Mesodermal cell (in vitro differentiated cells): ENCODE measurements around the gene PAK4.

Experiments used
- H3K27ac ChIP-seq: 2 replicates; pipeline ENCODE4 v1.7.0; 2013; ENCODE audit warnings: mild to moderate bottlenecking, low read depth, low read length, moderate library complexity; ENCODE audit not compliant: severe bottlenecking
- H3K36me3 ChIP-seq: 2 replicates; pipeline ENCODE4 v1.7.1; 2013; ENCODE audit warnings: mild to moderate bottlenecking, low read length, moderate library complexity; ENCODE audit not compliant: control insufficient read depth, insufficient read depth
- H3K4me1 ChIP-seq: one replicate; pipeline ENCODE4 v1.7.1; 2013; ENCODE audit warnings: mild to moderate bottlenecking, low read length; ENCODE audit not compliant: insufficient read depth, control insufficient read depth, poor library complexity, severe bottlenecking
- H3K4me3 ChIP-seq: 2 replicates; pipeline ENCODE4 v1.7.0; 2013; ENCODE audit warnings: low read length, control low read depth, mild to moderate bottlenecking; ENCODE audit not compliant: insufficient read depth, poor library complexity, severe bottlenecking; ENCODE audit errors: extremely low read depth
- H3K9me3 ChIP-seq: 2 replicates; pipeline ENCODE4 v1.7.1; 2013; ENCODE audit warnings: mild to moderate bottlenecking, low read length, moderate library complexity; ENCODE audit not compliant: control insufficient read depth
- WGBS, 2 experiments: methylation state at CpG; one replicate each; pipeline ENCODE4 v1.1.5; 2013; ENCODE audit warnings: missing lambda C conversion rate in 2 of 2; ENCODE audit not compliant: insufficient coverage in 2 of 2; 5-methylcytosine and 5-hydroxymethylcytosine counted together

PAK4 gene

DNA sequence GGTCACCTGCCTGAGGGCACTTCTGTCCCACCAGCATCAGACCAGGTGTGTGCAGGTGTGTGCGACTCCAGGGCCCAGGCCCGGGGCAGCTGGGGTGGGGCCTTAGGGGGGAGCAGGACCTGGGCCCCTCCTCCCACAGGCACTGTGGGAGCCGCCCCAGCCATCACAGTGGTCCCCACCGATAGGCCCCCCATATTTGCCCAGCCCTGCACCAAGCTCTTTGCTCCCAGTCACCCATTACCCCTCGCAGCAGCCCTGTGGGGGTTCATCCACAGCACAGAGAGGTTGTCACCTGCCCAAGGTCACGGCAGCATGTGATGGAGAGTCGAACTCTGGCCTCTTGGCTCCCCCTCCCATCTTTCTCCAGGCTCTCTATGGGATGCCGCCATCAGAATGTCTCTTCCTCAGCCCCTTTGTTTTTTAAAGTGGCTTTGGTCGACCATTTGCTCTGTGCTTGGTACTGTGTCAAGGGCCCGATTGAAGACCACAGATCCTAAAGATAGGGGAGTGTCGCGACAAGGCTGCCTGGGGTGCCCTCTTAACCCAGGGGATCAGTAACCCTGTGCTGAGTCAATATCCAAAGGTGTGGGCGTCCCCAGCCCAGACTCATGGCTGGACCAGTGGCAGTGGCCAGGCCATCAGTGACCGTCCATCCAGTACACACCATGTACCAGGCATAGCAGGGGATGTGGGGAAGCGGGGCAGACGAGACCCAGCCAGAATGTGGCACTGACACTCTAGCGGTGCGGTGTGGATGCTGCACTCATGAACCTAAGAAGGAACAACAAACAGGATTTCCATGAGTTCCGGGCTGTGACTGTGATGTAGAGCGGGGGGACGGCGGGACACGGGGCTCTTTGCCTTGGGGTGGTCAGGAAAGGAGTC is 42.9 kb downstream of the PAK4 start:
- Histone ChIP-seq H3K9me3 (no peaks in the 10 kb centered on the region), H3K27ac (no peak overlapping the region), H3K4me3 (no peak overlapping the region), H3K36me3 (peaks cover 41% of the 10 kb centered on the region), H3K4me1 (peaks cover 8% of the 10 kb centered on the region)
- WGBS, 2 experiments: 82 to 90% methylated on average over 19 to 21 of the region's 23 CpGs

DNA sequence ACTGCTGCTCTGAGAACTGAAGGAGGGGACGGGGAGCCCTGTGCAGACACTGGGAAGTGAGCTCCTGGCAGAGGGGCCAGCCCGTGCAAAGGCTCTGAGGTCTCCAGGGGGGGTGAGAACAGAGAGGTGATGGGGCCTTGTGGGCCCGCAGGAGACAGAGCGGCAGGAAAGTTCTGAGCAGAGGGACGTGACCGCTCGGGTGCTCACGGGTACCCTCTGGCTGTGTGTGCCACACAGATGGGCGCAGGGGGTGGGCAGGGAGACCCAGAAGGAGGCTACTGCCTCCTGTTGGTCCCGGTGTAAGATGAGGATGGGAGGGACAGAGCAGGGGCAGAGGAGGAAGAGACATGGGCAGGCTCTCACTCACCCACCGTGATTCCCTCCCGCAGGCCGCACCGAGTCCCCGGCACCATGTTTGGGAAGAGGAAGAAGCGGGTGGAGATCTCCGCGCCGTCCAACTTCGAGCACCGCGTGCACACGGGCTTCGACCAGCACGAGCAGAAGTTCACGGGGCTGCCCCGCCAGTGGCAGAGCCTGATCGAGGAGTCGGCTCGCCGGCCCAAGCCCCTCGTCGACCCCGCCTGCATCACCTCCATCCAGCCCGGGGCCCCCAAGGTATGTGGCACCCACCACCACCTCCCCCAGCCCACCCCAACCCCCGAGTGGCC is 43.7 kb downstream of the PAK4 start:
- Histone ChIP-seq H3K9me3 (no peaks in the 10 kb centered on the region), H3K4me1 (peaks cover 8% of the 10 kb centered on the region), H3K36me3 (peaks cover 41% of the 10 kb centered on the region), H3K27ac (no peak overlapping the region), H3K4me3 (no peak overlapping the region)
- 95 to 96% methylated on average over 20 to 33 of the region's 36 CpGs for WGBS, 2 experiments

DNA sequence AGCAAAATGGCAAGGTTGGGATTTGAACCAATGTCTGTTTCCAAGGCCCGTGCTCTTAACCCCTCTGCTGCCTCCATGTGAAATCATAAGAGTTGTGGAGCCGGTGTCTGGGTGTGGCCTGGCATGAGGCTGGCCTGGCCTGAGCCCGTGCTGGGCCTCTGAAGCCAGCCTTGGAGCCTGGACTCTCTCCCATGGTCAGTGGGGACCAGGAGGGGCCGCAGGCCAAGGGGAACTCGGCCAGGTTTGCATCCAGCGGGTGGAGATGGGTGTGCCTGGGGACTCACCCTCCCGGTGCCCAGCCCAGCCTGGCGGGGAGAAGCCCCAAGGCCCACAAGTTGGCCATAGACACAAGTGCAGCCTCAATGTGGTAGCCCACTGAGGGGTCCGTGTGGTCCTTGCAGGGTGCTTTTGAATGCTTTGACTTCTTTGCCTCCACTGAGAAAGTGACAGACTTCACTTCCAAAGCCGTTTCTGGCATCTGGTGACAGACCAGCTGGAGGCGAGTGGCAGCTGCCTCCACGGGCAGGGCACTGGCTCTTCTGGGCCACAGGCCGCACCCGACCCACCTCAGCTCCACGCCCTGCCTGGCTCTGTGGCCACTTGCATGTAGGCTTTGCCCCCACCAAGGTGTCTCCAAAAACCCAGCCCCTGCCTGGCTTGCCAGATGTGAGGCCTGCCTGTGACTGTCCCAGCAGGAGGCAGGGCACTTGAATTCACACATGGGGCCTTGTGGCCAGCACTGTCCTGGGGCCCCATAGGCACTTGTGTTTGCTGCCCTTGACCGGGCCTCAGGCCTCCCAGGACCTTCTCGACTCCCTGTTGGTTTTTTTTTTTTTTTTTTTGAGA is 45.0 kb downstream of the PAK4 start:
- Histone ChIP-seq H3K36me3 (peaks cover 54% of the 10 kb centered on the region), H3K27ac (no peak overlapping the region), H3K4me3 (no peak overlapping the region), H3K4me1 (peaks cover 8% of the 10 kb centered on the region), H3K9me3 (no peaks in the 10 kb centered on the region)
- 86 to 92% methylated on average over 14 to 15 of the region's 17 CpGs for WGBS, 2 experiments

DNA sequence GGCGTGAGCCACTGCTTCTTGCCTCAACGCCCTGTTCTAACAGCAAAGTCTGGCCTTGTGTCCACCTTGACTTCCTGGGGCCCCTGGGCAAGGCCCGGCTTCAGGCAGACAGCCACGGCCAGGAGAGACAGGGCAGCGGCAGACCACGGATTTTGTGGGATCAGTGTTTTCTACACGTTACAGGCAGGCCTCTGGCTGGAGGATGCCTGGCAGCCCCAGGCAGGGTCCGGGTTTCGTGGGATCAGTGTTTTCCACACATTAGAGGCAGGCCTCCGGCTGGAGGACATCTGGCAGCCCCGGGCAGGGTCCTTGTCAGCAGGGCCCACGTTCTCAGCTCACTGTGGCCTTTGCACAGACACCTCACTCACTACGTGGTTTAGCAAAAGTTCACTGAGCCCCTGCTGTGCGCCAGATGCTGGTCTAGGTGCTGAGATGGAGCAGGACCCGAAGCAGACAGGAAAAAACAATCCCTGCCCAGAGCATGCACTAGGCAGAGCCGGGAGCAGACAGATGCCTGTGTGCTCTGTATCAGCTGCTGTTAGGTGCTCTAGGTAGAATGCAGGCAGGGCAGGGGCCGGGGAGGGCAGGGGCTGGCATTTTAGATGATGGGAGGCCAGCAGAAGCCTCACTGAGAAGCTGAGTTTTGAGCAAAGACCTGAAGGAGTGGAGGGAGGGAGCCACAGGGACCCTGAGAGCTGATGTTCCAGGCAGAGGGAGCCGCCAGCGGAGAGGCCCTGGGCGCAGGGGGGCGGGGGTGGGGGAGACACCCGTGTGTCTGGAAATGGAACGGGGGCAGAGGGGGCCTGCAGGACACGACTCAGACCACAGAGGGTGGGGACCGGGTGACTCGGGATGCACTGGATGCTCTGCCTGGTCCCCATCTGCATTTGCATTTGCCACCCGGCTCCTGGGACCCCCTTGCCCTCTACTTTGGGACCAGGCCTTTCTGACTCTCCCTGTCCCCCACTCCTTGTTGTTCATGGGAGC is 46.2 kb downstream of the PAK4 start:
- Histone ChIP-seq H3K4me1 (peaks cover 8% of the 10 kb centered on the region), H3K9me3 (no peaks in the 10 kb centered on the region), H3K36me3 (peaks cover 61% of the 10 kb centered on the region), H3K4me3 (no peak overlapping the region), H3K27ac (no peak overlapping the region)
- whole genome bisulfite sequencing, 2 experiments: 88 to 93% methylated on average over 24 to 25 of the region's 27 CpGs

DNA sequence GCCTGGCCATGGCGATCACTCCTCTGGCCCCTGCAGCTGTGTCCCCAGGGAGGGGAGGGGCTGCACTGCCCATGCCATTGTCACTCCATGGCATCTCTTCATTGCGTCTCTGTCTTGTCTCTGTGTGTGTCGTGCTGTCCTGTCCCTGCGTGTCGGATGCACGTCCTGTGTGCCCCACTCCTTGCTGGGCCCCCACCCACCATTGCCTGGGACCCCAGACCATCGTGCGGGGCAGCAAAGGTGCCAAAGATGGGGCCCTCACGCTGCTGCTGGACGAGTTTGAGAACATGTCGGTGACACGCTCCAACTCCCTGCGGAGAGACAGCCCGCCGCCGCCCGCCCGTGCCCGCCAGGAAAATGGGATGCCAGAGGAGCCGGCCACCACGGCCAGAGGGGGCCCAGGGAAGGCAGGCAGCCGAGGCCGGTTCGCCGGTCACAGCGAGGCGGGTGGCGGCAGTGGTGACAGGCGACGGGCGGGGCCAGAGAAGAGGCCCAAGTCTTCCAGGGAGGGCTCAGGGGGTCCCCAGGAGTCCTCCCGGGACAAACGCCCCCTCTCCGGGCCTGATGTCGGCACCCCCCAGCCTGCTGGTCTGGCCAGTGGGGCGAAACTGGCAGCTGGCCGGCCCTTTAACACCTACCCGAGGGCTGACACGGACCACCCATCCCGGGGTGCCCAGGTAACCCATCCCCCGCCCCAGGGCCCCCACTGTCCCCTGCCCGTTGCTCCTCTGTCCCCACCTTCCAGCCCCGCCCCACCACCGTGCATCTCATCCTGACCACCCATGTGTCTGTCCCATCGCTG is 47.3 kb downstream of the PAK4 start:
- Histone ChIP-seq H3K4me3 (no peak overlapping the region), H3K4me1 (peaks cover 8% of the 10 kb centered on the region), H3K27ac (no peak overlapping the region), H3K36me3 (peaks cover 71% of the 10 kb centered on the region), H3K9me3 (no peaks in the 10 kb centered on the region)
- 96 to 97% methylated on average over 40 to 44 of the region's 45 CpGs for WGBS, 2 experiments

DNA sequence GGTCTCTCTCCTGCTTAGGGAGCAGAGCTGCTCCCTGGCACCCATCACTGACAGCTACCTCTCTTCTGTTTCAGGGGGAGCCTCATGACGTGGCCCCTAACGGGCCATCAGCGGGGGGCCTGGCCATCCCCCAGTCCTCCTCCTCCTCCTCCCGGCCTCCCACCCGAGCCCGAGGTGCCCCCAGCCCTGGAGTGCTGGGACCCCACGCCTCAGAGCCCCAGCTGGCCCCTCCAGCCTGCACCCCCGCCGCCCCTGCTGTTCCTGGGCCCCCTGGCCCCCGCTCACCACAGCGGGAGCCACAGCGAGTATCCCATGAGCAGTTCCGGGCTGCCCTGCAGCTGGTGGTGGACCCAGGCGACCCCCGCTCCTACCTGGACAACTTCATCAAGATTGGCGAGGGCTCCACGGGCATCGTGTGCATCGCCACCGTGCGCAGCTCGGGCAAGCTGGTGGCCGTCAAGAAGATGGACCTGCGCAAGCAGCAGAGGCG is 48.0 kb downstream of the PAK4 start:
- peaks cover 8% of the 10 kb centered on the region for H3K4me1 ChIP-seq
- H3K4me3 ChIP-seq: no peak overlapping the region
- no peak overlapping the region for H3K27ac ChIP-seq
- H3K9me3 ChIP-seq: no peaks in the 10 kb centered on the region
- H3K36me3 ChIP-seq: peaks cover 76% of the 10 kb centered on the region
- 94 to 97% methylated on average over 18 to 22 of the region's 25 CpGs for WGBS, 2 experiments

DNA sequence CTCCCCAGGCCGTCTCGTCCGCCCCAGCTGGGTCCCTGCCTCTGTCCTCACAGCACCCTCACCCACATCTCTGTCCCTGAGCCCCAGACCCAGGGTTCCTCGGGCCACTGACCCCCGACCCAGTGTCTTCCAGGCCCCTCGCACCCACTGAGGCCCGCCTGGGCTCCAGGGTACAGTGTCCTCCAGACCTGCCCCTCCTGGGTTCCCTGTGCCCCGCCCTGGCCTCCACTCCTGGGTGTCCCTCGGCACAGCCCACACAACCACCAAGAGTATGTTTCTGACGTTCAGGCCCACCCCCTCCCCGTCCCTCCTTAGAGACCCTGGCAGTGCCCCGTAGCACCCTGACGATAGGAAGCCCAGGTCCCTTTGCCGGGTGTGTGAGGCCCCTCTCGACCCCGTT is 48.6 kb downstream of the PAK4 start:
- Histone ChIP-seq H3K4me1 (peaks cover 8% of the 10 kb centered on the region), H3K36me3 (peaks cover 75% of the 10 kb centered on the region), H3K9me3 (no peaks in the 10 kb centered on the region), H3K27ac (no peak overlapping the region), H3K4me3 (no peak overlapping the region)
- 90 to 93% methylated on average over 14 to 15 of the region's 16 CpGs for WGBS, 2 experiments

DNA sequence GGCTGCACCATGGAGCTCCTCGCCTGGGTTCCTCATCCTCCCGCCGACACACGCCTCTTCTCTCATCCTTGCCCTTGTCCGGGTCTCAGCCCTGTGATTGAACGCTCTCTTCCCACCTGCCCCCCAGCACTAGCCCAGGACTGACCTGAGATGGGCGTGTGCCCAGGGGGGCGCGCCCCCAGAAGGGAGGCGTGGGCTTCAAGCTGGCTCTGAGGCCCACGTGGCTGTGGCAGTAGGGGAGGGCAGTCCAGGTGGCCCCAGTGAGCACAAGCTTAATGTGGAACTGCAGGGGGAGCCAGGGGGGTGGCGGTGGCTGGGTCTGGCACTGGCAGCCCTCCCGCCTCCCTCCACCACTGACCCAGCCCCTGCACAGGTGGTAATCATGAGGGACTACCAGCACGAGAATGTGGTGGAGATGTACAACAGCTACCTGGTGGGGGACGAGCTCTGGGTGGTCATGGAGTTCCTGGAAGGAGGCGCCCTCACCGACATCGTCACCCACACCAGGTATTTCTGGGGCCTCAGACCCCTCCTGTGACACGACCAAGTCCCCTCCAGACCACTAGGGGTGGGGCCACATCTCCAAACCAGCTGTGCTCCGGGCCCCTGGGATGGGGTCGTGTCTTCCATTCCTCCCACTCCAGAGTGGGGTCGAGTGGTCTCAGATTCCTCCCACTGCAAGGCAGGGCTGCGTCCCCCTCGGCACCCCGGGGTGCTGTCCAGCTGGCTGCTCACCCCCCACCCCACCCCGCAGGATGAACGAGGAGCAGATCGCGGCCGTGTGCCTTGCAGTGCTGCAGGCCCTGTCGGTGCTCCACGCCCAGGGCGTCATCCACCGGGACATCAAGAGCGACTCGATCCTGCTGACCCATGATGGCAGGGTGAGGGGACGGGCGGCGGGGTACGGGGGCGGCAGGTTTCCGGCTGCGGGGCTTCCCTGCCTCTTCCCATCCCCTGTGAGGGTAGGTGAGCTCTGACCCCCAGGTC is 49.3 kb downstream of the PAK4 start:
- H3K9me3 ChIP-seq: no peaks in the 10 kb centered on the region
- H3K36me3 ChIP-seq: peaks cover 75% of the 10 kb centered on the region
- WGBS, 2 experiments: 93 to 97% methylated on average over 20 to 32 of the region's 43 CpGs
- H3K4me3 ChIP-seq: no peak overlapping the region
- peaks cover 8% of the 10 kb centered on the region for H3K4me1 ChIP-seq
- H3K27ac ChIP-seq: no peak overlapping the region
